HG02623 (cell line): ENCODE measurements around the gene ZNF85.
A peak's percentile ranks its signal among the peaks of the same experiment; 100 is the strongest.
"Not testable (repeated sequence)": the region's sequence is repeated elsewhere in the genome, so short reads cannot be mapped to it uniquely, and the experiment has no call there.

Experiments used
- ATAC-seq: cut with Tn5 transposase; IDR thresholded peaks from one replicate; pipeline ENCODE4 v1.9.1; 2021; ENCODE audit warnings: moderate library complexity; ENCODE audit not compliant: unreplicated experiment

ZNF85 gene

GRCh38 chr19:20923077-20923871 lies at the start of gene ZNF85:
Gene ZNF85, plus strand, starts transcription at chr19:20923251. Its CDS starts 150 bp downstream, at chr19:20923401.
- ATAC-seq = peak; percentile 98

- no peak for ATAC-seq
These were observed 43.5 kb upstream of the ZNF85 start for GRCh38 chr19:20879501-20879900.

- ATAC-seq = no peak
These were observed 10.1 kb upstream of the ZNF85 start for GRCh38 chr19:20912973-20913372.

GRCh38 chr19:20925481-20925880 lies 2.4 kb downstream of the ZNF85 start:
- no peak for ATAC-seq

GRCh38 chr19:20926796-20927195 lies 3.7 kb downstream of the ZNF85 start:
- ATAC-seq = no peak

- no peak for ATAC-seq
These were observed 5.3 kb downstream of the ZNF85 start for GRCh38 chr19:20928371-20928770.

- ATAC-seq = not testable (repeated sequence)
These were observed 13.4 kb downstream of the ZNF85 start for GRCh38 chr19:20936322-20936947.

GRCh38 chr19:20952561-20953095 lies 29.6 kb downstream of the ZNF85 start:
- not testable (repeated sequence) for ATAC-seq

- ATAC-seq = no peak
These were observed 41.7 kb downstream of the ZNF85 start for GRCh38 chr19:20964798-20965197.

GRCh38 chr19:20968092-20968491 lies 45.0 kb downstream of the ZNF85 start:
- no peak for ATAC-seq

- ATAC-seq = no peak
These were observed 46.4 kb downstream of the ZNF85 start for GRCh38 chr19:20969498-20969897.

GRCh38 chr19:20969898-20970297 lies 46.8 kb downstream of the ZNF85 start:
- ATAC-seq = no peak

- ATAC-seq = not testable (repeated sequence)
These were observed 69.7 kb downstream of the ZNF85 start for GRCh38 chr19:20992788-20993187.

GRCh38 chr19:20999731-21000352 lies 76.8 kb downstream of the ZNF85 start:
- ATAC-seq = peak; percentile 99
